ES-I3 (cell line): ENCODE data around the gene S100A7.
"Not testable (repeated sequence)": the region's sequence is repeated elsewhere in the genome, so short reads cannot be mapped to it uniquely, and the experiment has no call there.

Experiments
- H3K36me3 ChIP-seq: 2 replicates; pipeline ENCODE4 v1.6.1; 2013; ENCODE audit warnings: mild to moderate bottlenecking, low read length, control low read depth, moderate library complexity; ENCODE audit not compliant: insufficient read depth
- H3K4me1 ChIP-seq: 2 replicates; pipeline ENCODE4 v1.6.1; 2013; ENCODE audit warnings: mild to moderate bottlenecking, control low read depth, low read length; ENCODE audit not compliant: insufficient read depth
- H3K9ac ChIP-seq: 2 replicates; pipeline ENCODE4 v1.6.1; 2013; ENCODE audit warnings: low read depth, mild to moderate bottlenecking, low read length, moderate library complexity
- H3K9me3 ChIP-seq: 2 replicates; pipeline ENCODE4 v1.6.1; 2013; ENCODE audit warnings: mild to moderate bottlenecking, low read length, moderate library complexity; ENCODE audit not compliant: control insufficient read depth, insufficient read depth

The S100A7 gene

GRCh38 chr1:153456396-153456795 is 4.1 kb downstream of the S100A7 start:
- Histone ChIP-seq H3K9me3 (no peaks in the 10 kb centered on the region), H3K9ac (no peak overlapping the region), H3K36me3 (no peaks in the 10 kb centered on the region), H3K4me1 (no peaks in the 10 kb centered on the region)

GRCh38 chr1:153448851-153449250 is 11.6 kb downstream of the S100A7 start:
- H3K4me1 ChIP-seq, H3K36me3 ChIP-seq, H3K9ac ChIP-seq: not testable (repeated sequence)

DNA sequence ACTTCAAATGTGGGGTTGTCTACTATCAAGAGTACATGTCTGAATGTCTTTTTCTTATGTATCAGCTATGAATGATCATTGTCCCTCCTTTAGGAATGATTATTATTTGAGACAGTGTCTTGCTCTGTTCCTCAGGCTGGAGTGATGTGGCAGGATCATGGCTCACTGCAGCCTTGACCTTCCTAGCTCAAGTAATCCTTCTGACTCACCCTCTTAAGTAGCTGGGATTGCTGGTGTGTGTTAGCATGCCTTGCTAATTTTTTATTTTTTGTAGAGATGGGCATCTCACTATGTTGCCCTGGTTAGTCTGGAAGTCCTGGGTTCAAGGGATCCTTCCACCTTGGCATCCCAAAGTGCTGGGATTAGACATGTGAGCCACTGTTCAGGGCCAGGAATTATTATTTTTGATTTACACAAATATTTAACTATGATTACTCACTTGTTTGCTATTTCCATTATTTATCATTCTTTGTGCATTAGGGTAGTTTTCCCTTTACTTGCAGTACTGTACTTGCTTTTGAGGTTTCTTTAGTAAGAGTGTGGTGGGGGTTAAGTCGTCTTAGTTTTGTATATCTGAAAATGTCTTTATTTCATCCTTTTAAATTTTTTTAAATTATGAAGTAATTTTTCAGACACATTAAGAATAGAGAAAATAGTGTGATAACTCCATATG is 12.8 kb downstream of the S100A7 start:
- H3K9ac ChIP-seq, result no peak overlapping the region
- no peaks in the 10 kb centered on the region for H3K4me1 ChIP-seq
- no peaks in the 10 kb centered on the region for H3K36me3 ChIP-seq
- H3K9me3 ChIP-seq, result no peaks in the 10 kb centered on the region

More at GRCh38 chr1:153448851-153449250, 11.6 kb downstream of the S100A7 start:
- not testable (repeated sequence) for H3K9me3 ChIP-seq

GRCh38 chr1:153444078-153444477 is 16.4 kb downstream of the S100A7 start:
- Histone ChIP-seq H3K36me3 (no peaks in the 10 kb centered on the region), H3K9me3 (no peaks in the 10 kb centered on the region), H3K9ac (no peak overlapping the region), H3K4me1 (no peaks in the 10 kb centered on the region)

DNA sequence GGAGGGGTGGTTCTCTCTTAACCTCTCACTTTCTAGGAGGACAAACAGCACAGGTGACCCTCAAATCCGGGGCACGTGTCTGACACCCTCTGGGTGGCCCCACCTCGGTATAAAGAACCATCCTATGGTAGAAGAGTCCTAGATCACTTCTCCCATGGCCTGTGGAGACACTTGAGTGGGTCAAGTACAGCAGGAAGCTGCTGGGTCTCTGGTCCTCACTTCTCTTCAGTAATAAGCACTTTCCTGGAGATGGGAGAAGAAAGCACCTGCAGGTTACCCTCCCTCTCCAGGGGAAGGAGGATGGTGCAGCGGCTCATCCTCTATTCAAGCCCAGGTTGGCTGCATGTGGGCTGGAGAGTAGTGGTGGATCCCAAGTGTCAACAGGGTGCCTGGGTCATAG is 17.0 kb downstream of the S100A7 start:
- Histone ChIP-seq H3K36me3 (no peaks in the 10 kb centered on the region), H3K4me1 (no peaks in the 10 kb centered on the region), H3K9me3 (no peaks in the 10 kb centered on the region), H3K9ac (no peak overlapping the region)

DNA sequence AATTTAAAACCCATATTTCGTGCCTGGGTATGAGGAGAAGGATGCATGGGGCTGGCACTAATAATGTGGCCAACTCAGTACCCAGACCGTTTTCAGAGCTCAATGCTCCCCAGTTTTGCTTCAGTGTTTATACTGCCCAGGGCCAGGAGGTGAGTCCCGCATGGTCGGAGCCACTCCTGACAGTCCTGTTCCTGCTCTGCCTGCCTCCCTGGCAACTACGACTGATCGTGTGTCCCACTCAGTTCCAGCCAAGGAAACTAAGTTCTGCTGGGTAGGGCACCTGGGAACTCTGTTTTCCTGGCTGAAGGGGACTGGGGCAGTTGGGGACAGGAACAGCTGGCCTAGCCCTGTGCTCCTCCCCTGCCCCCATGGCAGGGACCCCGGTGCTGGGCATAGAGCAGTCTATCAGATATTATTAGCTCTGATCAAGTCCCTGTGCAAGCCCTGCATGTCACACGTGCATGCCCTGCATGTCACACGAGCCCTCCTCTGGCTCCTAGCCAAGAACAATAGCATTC is 19.2 kb downstream of the S100A7 start:
- Histone ChIP-seq H3K9ac (no peak overlapping the region), H3K4me1 (no peaks in the 10 kb centered on the region), H3K9me3 (no peaks in the 10 kb centered on the region), H3K36me3 (no peaks in the 10 kb centered on the region)

DNA sequence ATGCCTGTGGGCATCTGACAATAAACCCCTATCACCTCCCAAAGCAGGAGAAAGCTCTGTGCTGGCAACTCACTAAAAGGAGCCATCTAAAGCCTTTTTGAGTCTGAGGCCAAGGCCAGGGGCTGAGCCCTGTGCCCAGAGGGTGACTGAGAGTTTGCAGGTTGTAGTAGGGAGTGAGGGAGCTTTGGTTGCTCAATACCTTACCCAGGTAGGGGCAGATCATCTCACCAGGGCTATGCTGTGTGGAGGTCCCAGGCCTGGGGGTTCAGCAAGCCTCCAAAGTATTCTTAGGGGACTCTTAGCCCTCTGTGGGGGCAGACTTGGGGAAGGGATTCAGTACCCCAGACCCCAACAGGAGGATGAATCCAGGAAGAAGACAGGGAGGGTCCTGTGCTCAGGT is 21.2 kb downstream of the S100A7 start:
- Histone ChIP-seq H3K4me1 (no peaks in the 10 kb centered on the region), H3K9ac (no peak overlapping the region)

DNA sequence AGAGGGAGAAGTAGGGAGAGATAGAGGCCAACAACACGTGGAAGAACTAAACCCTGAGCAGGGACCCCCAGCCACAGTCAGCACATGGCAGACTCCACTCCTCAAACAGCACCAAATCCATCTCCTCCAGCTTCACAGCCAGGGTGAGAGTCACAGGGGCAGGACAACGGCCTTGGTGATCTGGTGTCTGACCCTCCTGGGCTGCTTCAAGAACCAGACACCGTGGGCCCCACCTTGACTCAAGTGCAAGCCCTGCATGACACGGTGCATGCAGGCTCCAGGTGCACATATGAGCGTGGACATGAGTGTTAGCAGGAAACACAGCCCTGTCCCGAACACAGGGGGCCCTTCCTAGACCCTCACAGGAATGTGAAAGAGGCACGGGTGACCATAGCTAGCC is 21.9 kb downstream of the S100A7 start:
- H3K4me1 ChIP-seq, result no peaks in the 10 kb centered on the region
- H3K9ac ChIP-seq, result no peak overlapping the region
- no peaks in the 10 kb centered on the region for H3K9me3 ChIP-seq
- H3K36me3 ChIP-seq, result no peaks in the 10 kb centered on the region

More for the DNA sequence above, 21.2 kb downstream of the S100A7 start:
- Histone ChIP-seq H3K9me3 (no peaks in the 10 kb centered on the region), H3K36me3 (no peaks in the 10 kb centered on the region)

DNA sequence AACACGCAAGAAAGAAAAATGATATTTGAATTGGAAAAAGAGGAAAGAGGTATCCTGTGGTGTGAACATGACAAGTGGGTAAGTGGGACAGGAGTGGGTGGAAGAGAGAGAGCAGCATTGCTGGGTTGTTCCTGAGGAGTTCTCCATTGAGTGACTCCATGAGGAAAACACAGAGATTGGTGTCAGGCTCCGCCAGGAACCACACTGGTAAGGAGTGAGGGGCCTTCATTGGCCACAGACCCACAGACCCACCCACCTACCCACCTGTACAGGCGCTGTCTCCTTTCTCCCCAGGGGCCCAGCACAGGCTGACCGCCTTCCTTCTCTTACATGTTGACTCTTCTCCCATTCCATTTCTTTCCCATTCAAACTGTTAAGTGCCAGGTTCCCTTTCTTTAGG is 23.2 kb downstream of the S100A7 start:
- no peaks in the 10 kb centered on the region for H3K9me3 ChIP-seq
- no peaks in the 10 kb centered on the region for H3K4me1 ChIP-seq
- H3K9ac ChIP-seq, result no peak overlapping the region
- H3K36me3 ChIP-seq, result no peaks in the 10 kb centered on the region

- H3K9me3 ChIP-seq, result no peaks in the 10 kb centered on the region
- H3K9ac ChIP-seq, result no peak overlapping the region
- H3K4me1 ChIP-seq, result no peaks in the 10 kb centered on the region
- H3K36me3 ChIP-seq, result no peaks in the 10 kb centered on the region
These were observed 25.6 kb downstream of the S100A7 start for GRCh38 chr1:153434746-153435455.

GRCh38 chr1:153432874-153433681 is 27.4 kb downstream of the S100A7 start:
- H3K4me1 ChIP-seq, result no peaks in the 10 kb centered on the region
- H3K36me3 ChIP-seq, result no peaks in the 10 kb centered on the region
- no peaks in the 10 kb centered on the region for H3K9me3 ChIP-seq
- no peak overlapping the region for H3K9ac ChIP-seq

DNA sequence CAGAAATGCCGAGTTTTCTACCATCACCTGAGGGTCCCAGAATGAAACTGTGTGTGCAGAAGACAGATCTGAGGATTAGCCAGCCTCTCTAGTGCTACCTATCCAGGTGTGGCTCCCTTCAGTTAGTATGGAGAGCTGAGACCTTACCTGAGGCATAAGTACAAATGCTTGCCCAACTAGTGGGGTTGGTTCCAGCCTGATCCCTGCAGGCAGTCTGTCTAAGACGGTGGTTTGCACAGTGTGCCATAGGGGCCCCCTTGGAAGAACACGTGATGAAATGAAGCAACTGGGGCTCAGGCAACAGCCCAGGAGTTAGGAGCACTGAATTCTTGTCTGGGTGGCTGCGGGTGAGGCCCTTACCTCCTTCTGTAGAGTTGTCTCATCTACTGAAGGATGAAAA is 28.5 kb downstream of the S100A7 start:
- Histone ChIP-seq H3K36me3 (no peaks in the 10 kb centered on the region), H3K9me3 (no peaks in the 10 kb centered on the region), H3K4me1 (no peaks in the 10 kb centered on the region), H3K9ac (no peak overlapping the region)

- Histone ChIP-seq H3K9me3 (no peaks in the 10 kb centered on the region), H3K9ac (no peak overlapping the region), H3K4me1 (no peaks in the 10 kb centered on the region), H3K36me3 (no peaks in the 10 kb centered on the region)
These were observed 29.0 kb downstream of the S100A7 start for GRCh38 chr1:153431427-153431826.

DNA sequence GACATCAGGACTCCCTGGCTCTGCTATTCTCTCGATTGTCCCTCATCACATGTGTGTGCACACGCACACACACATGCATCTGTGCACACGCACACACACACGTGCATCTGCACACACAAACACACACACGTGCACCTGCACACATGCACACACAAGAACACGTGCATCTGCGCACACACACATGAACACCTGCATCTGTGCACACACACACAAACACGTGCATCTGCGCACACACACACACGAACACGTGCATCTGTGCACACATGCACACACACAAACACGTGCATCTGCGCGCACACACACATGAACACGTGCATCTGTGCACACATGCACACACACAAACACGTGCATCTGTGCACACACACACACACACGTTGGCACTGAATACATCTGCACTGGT is 29.4 kb downstream of the S100A7 start:
- Histone ChIP-seq H3K4me1 (no peaks in the 10 kb centered on the region), H3K9me3 (no peaks in the 10 kb centered on the region), H3K9ac (no peak overlapping the region)

More for the DNA sequence above, 29.4 kb downstream of the S100A7 start:
- no peaks in the 10 kb centered on the region for H3K36me3 ChIP-seq
